ENCODE results near the gene MMS19.
"Not testable (repeated sequence)": the region's sequence is repeated elsewhere in the genome, so short reads cannot be mapped to it uniquely, and the experiment has no call there.

Gene MMS19

DNA sequence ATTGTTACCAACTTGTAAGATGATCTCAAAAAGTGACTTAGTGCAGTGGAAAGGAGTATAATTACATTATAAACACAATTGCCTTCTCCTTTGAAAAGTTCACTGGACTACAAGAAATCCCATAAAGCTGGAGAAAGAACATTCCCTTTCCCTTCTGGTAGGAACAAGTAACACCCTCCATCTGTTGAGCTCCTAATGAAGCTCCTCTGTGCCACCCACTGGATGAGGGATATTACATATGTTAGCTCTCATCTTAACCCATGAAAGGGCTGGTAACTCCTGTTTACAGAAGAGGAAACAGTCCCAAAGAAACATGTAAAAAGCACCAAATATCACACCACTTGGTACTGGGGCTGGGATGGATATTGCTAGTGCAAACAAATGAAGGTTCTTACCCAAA is 64.2 kb downstream of the MMS19 start:
- DNase-seq (ENCODE audit: low read depth, low spot score): no peak
- H3K27ac ChIP-seq: peak overlapping the region; percentile 7

DNA sequence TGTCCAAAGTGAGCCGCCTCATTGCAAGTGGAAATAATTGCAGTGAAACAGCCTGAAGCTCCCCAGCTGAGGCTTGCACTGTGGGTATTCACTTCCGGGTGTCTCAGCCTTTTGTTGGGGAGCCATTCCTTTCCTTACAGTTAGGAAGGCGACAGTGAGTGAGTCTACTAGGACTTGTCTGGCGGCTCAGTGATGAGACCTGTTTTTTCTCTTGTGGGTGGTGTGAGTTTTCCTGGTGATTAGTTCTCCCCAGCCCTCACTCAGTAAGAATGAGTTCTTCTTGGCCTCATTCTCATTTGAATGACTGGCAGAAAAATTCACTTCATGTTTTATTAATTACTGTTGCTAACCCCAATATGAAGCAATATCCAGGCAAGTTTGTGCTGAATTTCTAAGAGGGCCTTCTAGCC is 69.6 kb downstream of the MMS19 start:
- H3K27ac ChIP-seq: peak overlapping the region; percentile 91
- no peak for DNase-seq (ENCODE audit: low read depth, low spot score)

GRCh38 chr10:97427571-97428179 is 70.5 kb downstream of the MMS19 start:
- peak overlapping the region; percentile 91 for H3K27ac ChIP-seq
- DNase-seq (ENCODE audit: low read depth, low spot score): no peak

GRCh38 chr10:97426776-97427570 is 71.2 kb downstream of the MMS19 start:
- DNase-seq (ENCODE audit: low read depth, low spot score): no peak
- peak overlapping the region; percentile 91 for H3K27ac ChIP-seq

DNA sequence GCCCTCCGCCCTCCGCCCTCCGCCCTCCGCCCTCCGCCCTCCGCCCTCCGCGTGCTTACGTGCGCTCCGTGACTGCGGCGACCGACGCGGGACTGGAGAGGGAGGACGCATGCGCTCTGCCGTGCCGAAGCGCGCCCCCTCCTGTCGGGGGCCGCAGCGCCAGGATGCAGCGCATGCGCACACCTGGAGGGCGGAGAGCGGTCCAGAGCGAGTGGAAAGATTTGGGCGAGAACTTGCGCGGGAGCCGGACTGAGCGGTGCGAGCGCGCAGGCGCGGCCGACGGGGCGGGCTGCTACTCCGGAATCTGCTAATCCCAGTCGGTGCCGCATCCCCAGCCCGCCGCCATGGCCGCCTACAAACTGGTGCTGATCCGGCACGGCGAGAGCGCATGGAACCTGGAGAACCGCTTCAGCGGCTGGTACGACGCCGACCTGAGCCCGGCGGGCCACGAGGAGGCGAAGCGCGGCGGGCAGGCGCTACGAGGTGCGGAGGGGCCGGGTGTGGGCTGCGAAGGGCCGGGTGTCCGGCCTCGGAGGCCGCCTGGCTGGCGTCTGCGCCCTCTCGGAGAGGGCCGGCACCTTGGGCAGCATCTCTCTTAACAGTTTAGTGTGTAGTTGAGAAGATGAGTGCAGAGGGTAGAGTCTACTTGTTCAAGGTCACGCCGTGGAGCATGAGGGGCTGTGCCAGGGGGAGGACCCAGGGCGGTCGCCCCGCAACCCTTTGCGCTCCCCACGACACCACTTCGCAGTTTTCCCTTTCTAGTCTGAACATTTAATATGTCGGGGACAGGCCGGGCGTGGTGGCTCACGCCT is 72.1 kb downstream of the MMS19 start, which contains the start of gene PGAM1:
Gene PGAM1 (plus strand): TSS at position 228 of the 812 bp plus-strand sequence. CDS start 117 bp downstream, at position 345.
- H3K27ac ChIP-seq: peak within 1 kb of the TSS; percentile 91
- no peak for DNase-seq (ENCODE audit: low read depth, low spot score)

DNA sequence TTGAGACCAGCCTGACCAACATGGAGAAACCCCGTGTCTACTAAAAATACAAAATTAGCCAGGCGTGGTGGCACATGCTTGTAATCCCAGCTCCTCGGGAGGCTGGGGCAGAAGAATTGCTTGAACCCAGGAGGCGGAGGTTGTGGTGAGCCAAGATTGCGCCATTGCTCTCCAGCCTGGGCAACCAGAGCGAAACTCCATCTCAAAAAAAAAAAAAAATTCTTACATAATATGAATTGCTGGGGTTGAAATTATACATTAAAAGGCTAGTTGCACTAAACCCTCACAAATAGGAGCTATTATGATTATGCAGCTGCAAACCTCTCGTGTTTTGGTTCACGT is 74.5 kb downstream of the MMS19 start:
- DNase-seq (ENCODE audit: low read depth, low spot score): not testable (repeated sequence)
- peak overlapping the region; percentile 91 for H3K27ac ChIP-seq

- DNase-seq (ENCODE audit: low read depth, low spot score): no peak
- no peak overlapping the region for H3K27ac ChIP-seq
Observed at GRCh38 chr10:97416565-97416964, 81.7 kb downstream of the MMS19 start.

DNA sequence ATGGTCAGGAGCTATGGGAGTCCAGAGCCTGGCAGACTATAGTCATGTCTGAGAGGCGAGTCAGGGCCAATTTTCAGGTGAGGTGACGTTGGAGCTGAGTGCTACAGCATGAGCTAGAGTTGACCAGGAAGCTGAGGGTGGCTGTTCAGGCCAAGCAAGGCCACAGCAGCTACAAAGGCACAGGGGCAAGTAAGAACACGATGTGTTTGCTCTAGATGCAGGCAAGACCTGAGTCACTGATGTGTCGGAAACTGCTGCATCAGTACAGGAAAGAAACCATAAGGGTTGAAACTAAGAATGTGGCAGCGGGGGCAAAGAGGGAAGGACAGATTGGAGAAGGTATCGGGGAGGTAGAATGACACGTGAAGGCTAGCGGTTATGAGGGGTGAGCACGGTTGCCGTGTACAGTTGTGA is 85.3 kb downstream of the MMS19 start:
- H3K27ac ChIP-seq: peak overlapping the region; percentile 95
- DNase-seq (ENCODE audit: low read depth, low spot score): peak; percentile 99

GRCh38 chr10:97411406-97411805 is 86.8 kb downstream of the MMS19 start:
- DNase-seq (ENCODE audit: low read depth, low spot score): no peak
- peak overlapping the region; percentile 95 for H3K27ac ChIP-seq

- DNase-seq (ENCODE audit: low read depth, low spot score): no peak
- peak overlapping the region; percentile 73 for H3K27ac ChIP-seq
Observed at GRCh38 chr10:97408496-97408992, 89.7 kb downstream of the MMS19 start.

Measured in epithelial cell of prostate (primary cell).